Effector CD4-positive, alpha-beta T cell (primary cell): ENCODE measurements around the gene CFLAR.
"Not testable (repeated sequence)": the region's sequence is repeated elsewhere in the genome, so short reads cannot be mapped to it uniquely, and the experiment has no call there.

Experiments used
- DNase-seq: peaks from one replicate; pipeline ENCODE4 v3.0.0-alpha.2; 2020

The CFLAR gene

DNA sequence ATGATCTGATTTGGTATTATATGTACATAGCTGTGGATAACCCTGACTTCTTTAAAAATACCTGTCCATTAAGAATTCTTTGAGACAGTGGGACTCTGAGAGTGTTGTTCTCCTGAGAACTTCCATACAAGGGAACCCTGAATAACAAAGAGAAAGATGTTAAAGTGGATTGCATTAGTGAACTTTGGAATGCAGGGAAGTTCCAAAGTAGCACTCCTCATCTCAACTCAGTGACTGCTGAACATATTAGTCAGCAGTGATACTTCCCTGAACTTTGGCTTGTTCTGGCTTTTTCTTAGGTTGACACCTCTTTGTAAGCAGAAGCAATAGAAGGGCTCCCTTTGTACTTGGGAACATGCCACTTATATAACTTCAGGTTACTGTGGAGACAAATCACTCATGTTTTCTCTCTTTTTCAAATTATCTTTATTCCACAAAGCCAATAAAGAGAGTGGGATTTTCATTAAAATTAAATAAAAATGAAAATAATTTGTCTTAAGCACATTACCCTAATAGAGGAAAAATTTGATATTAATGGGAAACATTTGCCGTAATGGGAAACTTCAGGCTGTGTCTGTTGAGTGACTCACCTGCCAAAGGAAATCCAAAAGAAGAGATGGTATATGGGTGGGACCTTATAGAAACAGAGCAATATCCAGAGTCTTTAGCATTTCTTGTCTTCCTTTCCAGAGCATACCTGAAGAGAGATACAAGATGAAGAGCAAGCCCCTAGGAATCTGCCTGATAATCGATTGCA lies 33.3 kb downstream of the CFLAR start:
- no peak for DNase-seq

DNA sequence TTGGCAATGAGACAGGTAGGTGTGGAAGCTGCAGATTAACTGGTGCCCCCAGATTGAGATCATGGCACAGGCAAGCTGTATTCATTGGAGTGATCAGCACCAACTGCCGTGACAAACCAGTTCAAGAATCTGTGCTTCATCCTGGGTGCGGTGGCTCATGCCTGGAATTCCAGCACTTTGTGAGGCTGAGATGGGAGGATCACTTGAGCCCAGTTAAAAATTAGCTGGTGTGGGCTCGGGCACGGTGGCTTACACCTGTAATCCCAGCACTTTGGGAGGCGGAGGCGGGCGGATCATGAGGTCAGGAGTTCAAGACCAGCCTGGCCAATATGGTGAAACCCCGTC lies 33.8 kb downstream of the CFLAR start:
- DNase-seq: not testable (repeated sequence)

DNA sequence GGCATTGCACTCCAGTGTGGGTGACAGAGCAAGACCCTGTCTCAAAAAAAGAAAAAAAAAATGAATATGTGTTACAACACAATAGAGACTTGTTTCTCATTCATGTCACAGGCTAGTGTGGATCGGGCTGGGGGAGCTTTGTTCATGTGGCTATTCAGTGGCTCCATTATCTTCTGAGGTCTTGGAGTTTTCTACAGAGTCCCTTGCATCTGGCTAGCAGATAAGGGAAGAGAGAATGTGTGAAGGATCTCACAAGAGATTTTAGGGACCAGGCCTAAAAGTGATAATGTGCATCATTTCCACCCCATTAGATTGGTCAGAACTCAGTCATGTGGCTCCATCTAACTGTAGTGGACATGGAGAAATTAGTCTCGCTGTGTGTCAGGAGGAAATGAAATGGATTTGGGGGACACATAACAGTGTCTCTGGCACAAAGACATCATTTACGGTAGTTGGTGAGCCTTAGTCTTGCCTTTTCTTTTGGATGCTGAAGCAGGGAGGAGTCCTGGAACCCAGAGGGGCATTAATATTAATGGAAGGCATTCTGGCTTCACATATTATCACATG lies 34.6 kb downstream of the CFLAR start:
- no peak for DNase-seq

DNA sequence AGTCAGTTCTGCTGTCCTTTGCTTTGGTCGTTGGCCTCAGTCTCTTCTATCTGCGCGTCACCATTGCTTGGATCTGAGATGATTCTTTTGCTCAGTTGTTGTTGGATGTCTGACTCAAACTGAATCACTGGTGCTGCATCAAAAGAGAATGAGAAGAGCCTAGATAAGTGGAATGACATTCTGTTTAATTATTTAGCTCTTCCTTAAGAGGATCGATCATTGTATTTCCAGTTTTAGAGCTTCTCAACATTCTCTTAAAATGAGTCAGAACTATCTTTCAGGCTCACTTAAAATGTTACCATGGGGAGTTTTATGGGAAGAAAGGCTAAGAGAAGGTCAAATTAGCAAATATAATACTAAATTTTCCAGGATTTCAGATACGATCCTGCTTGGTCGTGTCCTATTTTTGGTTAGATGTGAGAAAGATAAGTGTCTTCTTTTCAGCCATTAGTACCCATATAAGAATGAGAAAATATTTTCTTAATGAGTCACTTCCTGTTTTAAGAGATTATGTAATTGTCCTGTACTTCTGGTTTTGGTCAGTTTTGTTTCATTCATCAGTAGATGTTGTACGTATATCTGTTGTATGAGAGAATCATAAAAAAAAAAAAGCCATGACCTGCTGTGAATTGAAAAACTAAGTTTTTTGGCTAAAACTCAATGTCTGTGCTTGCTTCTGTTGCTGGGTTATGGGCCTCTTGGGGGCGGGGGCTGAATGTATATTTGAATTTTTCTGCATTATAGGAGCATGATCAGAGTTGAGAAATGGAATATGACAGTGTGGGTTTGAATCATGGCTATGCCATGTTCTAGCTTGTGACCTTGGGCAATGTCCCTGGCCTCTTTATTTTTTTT lies 35.4 kb downstream of the CFLAR start:
- no peak for DNase-seq

DNA sequence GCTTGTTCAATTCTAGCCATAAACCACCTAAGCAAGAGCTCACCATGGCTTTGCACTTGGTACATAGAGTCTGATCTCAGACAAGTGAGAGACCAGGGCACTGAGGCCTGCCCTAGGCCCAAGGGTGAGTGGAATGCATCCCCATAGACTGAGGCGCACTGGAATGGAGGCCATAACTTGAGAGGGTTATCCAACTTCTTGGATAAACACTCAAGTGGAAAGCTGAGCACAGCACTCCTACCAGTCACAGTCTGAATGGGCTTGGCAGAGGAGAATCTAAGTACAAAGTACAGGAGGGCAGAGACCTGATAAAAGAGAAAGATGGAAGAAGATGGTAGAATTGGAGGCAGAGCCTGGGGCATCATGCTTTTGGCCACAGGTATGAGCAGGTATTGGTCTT lies 36.6 kb downstream of the CFLAR start:
- no peak for DNase-seq

DNA sequence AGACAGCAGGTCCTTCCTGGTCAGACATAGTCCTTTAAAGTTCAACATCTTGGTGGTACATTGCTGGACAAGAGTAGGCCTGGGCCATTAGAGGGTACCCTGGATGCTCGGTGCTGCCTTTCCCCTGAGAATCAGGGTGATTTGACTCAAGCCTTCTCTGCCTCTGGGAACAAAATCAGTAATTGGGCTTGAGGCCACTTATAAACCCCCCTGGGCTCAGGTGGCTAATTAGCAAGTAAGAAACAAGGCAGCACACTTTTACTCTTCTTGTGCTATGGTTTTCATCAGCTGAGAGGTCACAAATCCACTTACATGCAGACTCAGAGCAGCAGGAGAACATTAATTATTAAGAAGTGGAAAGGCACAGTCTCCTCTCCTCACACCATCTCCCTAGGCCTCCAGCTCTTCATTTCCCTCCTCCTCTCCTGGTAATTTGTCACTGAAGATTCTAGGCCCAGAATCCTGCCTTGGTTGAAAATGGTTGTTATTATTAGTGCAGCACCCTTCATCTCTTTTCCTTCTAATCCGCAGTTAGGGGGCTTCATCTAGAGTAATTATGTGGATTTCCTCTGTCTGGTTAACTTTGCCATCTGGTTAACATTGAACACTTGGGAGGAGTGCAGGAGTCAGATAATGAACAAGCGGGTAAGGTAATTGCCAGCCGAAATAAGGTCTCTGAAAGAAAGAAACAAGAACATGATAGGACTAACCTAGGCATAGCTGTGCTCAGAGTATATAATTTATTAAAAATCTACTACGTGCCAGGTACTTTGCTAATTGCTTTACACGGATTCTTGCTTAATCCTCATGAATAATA lies 37.2 kb downstream of the CFLAR start:
- no peak for DNase-seq

DNA sequence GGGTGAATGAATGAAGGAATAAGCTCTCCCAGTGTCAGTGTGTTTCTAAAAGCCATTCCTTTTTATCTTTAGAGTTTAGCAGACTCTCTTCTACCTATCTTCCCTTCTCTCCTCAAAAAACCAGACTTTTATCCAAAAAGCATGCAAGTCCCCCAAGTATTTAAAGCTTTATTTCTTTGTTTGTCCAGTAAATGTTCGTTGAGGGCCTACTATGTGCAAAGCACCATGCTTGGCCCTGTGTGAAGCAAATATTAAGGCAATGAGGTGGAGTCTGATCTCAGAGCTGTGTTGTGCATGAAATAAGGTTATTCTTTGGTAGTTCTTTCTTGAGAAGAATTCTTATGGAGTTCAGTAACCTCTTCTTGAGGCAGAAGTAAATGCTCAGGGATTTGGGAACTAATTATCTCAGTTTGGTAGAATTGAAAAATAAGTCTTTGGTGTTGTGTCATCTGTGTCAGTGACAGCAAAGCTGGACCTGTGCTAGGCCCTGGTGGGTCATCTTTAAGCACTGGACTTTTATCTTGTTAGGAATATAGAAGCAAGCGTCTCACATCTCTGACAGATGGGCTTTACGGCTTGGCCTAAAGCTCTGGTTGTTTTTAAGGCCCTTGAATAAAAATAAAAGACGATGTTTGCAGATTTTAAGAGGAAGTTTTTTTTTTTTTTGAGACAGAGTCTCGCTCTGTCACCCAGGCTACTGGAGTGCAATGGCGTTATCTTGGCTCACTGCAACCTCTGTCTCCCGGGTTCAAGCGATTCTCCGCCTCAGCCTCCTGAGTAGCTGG lies 38.8 kb downstream of the CFLAR start:
- DNase-seq: no peak

DNA sequence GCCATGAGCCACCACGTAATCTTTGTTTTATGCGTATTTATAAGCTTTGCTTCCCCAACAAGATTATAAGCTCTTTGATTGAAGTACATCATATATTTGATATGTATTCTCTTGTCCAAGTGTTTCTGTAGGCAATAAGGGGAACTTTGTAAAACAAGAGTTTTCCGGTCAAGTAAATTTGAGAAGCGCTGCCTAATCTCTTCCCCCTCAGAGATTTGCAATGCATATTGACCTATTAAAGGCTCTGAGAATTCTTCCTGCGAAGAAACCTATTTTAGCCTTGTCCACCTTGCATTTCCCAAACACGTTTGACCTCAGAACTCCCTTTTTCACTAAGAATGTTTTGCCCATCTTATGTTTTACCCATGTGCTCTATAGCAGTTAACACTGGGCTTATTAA lies 40.1 kb downstream of the CFLAR start:
- no peak for DNase-seq

DNA sequence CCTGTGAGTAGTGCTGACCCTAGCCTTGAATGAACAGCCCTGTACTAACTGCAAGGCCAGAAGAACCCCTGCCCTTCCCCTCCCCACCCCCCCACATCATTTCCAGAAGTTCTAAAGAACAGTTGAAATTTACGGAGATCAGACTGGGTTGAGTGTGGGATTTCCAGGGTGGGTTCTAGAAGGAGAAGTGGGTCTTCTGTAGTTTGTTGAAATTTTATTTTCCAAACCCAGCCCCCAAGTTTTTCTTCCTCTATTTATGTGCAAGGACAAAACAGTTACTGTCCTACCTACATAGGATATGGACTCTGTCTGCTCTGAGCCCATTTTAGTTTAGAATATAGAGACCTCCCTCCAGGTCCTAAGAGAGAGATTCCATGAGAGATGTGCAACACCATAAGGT lies 40.7 kb downstream of the CFLAR start:
- DNase-seq: no peak

DNA sequence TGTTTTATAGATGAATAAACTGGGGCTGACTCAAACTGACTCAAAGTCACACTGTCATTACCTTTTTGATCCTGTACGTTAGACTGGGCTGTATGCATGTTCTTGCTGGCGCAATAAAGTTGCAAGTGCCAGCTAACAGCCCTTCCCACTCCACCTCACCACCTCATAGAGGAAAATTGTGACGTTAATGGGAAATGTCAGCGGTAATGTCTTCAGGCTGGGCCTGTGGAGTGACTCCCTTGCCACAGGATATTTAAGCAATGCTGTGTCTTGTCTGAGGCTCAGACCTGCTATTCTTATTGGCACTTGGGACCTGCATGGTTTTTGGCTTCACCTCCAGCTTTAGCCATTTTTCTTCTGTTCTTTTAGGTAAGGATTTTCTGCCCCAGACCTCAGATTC lies 41.7 kb downstream of the CFLAR start:
- no peak for DNase-seq

DNA sequence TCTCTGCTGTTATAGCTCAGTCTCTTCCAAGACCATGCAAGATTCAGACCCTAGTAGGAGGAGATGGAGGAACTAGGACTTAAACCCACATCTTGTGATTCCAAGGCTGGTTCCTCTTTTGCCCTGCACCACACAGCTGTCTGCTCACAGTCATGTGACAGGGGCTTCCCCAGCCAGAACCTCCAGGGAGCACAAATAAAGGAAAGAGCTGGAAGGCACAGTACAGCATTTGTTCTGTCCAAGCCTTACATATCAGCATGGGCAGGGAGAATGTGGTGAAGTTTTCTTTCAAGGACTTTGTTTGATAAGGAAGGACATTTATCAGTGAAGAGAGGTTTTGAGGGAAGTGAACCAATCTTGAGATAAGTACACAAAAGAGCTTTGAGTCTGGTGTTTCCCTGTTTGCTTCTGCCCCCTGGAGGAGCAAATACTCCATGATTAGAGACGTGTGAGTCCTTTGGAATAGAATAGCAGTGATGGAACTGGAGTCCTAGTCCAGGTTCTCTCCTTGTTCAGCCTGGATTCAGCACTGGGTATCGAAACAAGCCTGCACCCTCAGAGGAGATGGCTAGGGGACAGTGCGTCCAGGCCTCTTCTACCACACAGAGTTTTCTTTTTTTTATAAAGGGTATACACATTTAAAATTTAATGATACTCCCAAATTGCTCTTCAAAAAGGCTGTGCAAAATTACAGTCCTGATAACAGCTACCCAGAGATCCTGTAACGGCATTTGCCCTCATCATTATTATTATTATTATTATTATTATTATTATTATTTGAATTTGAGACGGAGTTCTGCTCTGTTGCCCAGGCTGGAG lies 42.4 kb downstream of the CFLAR start:
- peak; percentile 46 for DNase-seq

DNA sequence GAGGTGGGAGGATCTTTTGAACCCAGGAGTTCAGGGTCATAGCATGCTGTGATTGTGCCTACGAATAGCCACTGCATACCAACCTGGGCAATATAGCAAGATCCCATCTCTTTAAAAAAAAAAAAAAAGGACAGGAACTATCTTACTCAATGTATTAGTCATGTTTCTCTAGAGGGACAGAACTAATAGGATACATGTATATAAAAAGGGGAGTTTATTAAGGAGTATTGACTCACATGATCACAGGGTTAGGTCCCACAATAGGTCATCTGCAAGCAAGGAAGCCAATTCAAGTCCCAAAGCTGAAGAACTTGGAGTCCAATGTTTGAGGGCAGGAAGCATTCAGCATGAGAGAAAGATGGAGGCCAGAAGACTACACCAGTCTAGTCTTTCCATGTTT lies 48.2 kb downstream of the CFLAR start:
- DNase-seq: no peak

DNA sequence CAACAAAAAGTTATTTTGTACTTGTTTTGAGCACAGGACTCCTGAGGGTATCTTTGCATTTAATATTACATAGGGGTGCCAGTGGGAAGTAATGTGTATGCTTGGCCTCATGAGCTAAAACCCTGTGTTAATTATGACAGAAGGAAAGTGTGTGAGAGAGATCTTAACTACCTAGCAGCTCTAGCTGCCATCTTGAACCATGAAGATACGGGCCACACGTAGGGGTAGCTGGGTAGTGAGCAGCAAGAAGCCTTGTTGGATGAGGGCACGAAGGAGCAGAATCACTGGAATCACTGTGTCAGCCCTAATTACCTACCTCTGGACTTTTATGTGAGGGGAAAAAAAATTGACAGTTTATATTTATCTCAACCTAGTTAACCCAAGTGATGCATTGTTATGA lies 51.6 kb downstream of the CFLAR start:
- DNase-seq: no peak

DNA sequence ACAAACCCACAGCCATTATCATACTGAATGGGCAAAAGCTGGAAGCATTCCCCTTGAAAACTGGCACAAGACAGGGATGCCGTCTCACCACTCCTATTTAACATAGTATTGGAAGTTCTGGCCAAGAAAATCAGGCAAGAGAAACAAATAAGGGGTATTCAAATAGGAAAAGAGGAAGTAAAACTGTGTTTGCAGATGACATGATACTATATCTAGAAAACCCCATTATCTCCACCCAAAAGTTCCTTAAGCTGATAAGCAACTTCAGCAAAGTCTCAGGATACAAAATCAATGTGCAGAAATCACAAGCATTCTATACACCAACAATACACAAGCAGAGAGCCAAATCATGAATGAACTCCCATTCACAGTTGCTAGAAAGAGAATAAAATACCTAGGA lies 52.5 kb downstream of the CFLAR start:
- DNase-seq: not testable (repeated sequence)

DNA sequence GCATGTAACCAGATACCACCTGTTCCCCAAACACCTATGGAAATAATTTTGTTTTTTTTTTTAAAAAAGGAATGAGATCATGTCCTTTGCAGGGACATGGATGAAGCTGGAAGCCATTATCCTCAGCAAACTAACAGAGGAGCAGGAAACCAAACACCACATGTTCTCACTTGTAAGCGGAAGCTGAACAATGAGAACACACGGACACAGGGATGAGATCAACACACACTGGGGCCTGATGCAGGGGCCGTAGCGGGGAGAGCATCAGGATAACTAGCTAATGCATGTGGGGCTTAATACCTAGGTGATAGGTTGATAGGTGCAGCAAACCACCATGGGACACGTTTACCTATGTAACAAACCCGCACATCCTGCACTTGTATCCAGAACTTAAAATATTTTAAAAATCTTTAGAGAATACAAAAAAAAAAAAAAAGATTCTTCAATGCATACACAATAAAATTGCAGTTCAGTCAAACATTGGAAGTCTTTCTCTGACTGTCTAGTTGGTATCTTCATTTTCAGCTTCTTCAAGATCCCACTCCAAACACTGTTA lies 55.4 kb downstream of the CFLAR start:
- DNase-seq: no peak

DNA sequence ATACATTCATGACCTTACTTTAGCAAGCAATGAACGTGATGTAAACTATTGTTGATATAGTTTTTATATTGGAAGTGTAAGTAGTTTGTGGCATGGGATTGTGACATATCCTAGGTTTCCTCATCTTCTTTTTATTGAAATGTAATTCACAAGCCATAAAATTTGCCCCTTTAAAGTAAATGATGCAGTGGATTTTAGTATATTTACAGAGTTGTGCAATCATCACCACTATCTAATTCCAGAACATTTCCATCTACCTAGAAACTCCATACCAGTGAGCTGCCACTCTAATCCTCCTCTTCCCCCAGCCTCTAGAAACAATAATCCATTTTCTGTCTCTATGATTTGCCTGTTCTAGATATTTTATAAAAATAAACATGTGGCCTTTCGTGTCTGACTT lies 56.3 kb downstream of the CFLAR start:
- DNase-seq: no peak

DNA sequence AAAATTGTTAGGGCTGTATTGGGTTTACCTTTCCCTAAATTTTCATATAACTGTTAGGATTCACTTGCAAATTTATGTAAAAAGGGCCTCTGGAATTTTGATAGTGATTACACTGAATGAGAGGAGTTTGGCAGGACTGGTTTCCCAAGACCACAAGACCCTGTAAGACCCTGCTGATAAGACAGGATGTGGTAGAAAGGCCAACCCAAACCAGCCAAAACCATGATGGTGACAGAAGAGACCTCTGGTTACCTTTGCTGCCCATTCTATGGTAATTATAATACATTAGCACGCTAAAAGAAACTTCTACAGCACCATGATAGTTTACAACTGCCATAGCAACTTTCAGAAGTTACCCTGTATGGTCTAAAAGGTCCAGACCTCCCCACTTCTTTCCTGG lies 58.7 kb downstream of the CFLAR start:
- DNase-seq: no peak

DNA sequence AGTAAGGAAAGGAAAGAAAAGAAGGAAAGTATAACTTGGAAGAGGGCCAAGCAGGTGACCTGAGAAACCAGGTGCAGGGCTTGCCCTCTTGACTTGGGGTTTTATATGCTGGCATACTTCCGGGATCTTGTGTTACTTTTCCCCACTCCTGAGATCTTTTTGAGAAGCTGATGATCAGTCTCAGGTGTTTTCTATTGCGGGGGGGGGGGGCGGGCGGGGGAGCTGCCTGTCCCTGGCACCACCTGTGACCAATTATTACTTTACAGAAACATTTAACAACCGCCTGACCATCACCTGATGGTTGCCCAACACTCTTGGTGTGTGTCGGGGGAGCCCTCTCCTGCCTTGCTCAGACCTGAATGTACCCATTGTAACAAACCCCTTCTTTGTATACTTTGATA lies 60.1 kb downstream of the CFLAR start:
- DNase-seq: no peak

DNA sequence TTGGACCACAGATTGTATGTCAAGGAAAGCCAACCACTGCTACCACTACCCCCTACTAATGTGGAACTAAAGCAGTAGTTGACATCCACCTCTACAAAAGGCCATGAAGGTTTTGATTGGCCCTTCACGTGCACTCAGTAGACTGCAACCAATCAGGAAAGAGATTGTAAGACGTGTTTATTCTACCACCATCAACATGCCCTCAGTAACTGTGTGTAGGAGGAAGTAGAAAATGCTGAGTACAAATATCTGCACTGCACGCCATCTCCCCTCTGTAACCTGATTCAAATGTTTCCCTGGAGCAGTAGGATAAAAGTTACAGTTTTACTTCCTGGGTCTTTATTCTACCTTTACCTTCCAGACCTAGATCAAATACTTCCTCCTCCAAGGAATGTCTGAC lies 64.0 kb downstream of the CFLAR start:
- no peak for DNase-seq

DNA sequence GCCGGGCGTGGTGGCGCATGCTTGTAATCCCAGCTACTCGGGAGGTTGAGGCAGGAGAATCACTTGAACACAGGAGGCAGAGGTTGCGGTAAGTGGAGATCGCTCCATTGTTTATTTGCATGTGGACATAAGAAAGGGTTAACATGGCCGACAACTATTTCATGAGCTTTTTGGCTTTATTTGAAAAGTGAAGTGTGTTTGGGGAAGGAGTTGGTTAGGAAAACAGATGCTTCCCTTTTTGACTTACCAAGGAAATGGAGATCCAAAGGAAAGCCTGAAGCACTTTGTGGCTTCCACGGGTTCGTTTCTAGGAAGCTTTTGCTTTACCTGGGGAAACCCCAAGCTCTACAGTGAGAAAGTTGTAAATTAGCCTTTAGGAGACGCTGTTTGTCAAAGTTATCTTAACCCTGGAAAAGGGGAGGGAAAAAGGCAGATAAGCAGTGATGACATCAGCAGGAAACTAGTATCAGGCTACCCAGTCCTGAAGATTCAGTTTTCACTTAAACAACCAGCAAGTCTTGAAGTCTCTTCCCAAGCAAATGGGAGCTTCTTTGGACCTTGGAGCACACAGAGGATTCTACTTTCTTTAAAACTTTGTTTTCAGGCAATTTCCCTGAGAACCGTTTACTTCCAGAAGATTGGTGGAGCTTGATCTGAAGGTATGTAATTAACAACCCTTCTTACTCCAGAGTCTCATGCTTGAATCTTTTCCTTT lies 66.8 kb downstream of the CFLAR start, which contains the start of gene CASP10:
TSS of gene CASP10 (plus strand) at position 492 of the 715 bp plus-strand sequence. CDS start 2,637 bp downstream, outside the sequence.
- peak; percentile 15 for DNase-seq
